NCI-H226 (cell line): ENCODE measurements around the gene CHD8.
"Not testable (repeated sequence)": the region's sequence is repeated elsewhere in the genome, so short reads cannot be mapped to it uniquely, and the experiment has no call there.

Experiments
- DNase-seq: peaks from one replicate; pipeline ENCODE4 v3.0.0-alpha.2; 2015

The CHD8 gene

DNA sequence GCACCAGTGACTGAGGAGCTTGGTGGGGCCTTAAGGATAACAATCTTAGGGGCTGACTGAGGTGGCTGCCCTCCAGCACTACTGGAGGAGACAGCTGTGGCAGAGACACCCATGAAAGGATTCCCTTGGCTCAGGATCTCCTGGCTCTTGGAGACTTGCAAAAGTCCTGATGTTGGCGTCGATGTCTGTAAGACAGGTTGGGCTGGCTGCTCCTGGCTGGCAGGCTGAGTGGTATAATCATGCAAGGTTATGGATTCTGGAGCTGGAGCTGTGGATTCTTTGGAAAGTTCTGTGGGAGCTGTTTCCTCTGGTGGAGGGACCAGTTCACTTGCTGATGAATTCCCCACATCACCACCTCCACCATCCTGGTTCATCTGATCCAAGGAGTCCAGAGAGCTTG is 24.8 kb downstream of the CHD8 start:
- no peak for DNase-seq

DNA sequence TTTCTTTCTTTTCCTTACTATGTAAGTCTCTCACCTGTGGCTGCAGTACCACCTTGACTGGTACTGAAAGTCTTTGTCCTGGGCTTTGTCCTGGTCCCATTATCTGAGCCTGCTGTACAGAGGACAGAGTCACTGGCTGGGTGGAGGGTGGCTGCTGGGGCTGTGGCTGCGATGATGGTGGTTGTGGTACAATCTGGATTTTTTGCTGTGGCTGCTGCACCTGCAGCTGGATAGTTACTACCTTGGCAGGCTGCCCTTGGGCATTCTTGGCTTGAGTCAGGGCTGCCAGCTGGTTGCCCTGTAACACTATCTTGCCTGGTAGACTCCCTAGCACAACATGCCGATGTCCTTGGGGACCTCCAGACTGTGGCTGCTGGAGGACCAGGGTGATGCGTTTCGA is 27.0 kb downstream of the CHD8 start:
- no peak for DNase-seq

GRCh38 chr14:21426692-21427091 is 29.2 kb downstream of the CHD8 start:
- DNase-seq = no peak

DNA sequence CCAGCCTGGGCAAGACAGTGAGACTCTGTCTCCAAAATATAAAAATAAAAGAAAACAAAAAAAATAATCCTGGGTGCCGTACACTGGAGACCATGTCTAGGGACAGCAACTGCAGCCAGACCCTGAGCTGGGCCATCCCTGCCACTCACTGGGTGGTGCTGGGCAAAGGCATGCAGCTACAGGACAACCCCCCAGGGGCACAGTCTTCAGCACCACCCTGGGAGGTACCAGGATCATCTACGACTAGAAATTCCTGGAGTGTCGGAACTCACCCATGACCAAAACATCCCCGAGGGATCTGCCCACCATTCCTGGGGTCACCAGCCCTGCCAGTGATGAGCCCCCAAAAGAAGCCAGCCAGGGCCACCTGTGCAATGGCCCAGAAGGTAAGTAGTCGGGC is 36.4 kb downstream of the CHD8 start:
- no peak for DNase-seq

DNA sequence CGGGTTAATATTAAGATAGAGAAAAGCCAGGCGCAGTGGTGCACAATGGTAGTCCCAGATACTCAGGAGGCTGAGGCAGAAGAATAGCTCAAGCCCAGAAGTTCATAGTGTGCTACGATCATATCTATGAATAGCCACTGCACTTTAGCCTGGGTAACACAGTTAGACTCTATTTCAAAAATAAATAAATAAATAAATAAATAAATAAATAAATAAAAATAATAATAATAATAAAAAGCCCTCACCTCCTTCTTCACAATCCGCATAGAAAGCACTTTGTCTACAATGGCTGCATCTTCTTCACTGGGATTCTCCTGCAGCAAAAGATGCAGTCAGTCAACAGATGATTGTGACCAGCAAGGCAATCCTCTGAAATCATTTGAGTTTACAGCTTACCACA is 40.6 kb downstream of the CHD8 start:
- DNase-seq = no peak

GRCh38 chr14:21414137-21414631 is 41.7 kb downstream of the CHD8 start:
- DNase-seq = no peak

DNA sequence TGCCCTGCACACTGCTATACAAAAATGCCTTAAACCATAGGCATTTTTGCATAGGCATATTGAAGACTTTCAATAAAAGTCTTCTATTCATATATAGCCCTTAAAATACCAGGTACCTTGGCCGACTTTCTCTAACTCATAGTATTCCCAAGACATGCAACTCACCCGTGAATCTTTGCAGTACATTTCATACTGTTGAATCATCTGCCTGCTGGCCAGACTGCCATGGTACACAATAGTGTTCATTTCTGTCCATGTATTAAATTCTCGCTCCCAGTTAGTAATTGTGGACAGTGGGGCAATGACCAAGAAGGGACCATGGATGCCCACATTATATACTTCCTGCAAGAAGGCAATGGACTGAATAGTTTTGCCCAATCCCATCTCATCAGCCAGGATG is 47.8 kb downstream of the CHD8 start:
- DNase-seq = peak; percentile 63

- no peak for DNase-seq
Measured at GRCh38 chr14:21406213-21406612, 49.7 kb downstream of the CHD8 start.

GRCh38 chr14:21405097-21405496 is 50.8 kb downstream of the CHD8 start:
- no peak for DNase-seq

DNA sequence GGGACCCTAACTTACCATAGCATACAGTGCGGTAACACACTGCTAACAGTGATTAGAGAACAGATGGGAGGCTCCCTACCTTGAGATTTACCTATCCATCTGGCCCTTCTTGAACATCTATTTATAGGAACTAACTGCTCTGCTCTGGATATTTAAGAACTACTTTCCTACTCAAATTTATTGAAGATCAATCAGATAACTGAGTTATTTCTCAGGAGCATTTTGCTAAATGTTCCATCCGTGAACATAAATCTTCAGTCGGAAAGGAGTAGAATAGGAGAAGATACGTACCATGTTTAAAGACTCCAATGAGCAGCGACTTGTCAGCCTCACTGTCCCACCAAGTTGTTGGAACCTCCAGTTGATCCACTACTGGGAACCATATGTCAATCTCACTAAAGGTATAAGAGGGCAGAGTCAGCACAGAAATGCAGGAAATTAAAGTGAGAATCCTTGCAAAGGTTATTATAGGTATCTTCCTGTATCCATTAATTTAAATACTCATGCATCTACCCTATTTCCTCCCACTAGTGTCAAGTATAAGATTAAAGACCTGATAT is 56.5 kb downstream of the CHD8 start:
- DNase-seq = no peak

DNA sequence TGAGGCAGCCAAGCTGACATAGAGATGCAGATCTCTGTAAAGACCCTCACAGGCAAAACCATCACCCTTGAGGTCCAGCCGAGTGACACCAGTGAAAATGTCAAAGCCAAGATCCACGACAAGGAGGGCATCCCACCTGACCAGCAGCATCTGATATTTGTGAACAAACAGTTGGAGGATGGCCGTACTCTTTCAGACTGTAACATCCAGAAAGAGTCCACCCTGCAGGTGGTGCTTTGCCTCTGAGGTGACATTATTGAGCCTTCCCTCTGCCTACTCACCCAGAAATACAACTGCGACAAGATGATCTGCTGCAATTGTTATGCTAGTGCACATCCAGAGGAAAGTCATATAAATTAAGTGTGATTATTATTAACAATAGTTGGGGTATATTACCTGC is 57.0 kb downstream of the CHD8 start:
- no peak for DNase-seq

- DNase-seq = no peak
Measured at GRCh38 chr14:21395450-21395849, 60.5 kb downstream of the CHD8 start.

- no peak for DNase-seq
Measured at GRCh38 chr14:21385188-21385904, 70.6 kb downstream of the CHD8 start.

DNA sequence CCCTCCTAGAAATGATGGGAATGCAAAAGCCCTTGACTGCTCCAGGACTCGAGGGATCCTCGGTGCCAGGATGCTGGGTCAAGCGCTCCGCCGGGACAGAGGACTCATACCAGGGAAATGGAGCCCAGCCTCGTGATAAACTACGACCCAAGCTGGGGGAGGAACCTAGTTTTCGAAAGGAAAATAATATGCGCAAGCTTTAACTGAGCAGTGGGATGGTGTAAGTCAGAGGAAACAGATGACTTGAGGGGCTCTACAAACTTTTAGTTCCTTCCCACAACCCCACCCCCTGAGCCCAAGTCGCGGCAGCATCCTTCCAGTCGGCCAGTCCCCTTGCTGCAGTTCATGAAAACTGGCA is 71.5 kb downstream of the CHD8 start:
- DNase-seq = no peak

- peak; percentile 95 for DNase-seq
Measured at GRCh38 chr14:21383848-21384493, 72.0 kb downstream of the CHD8 start, which contains the start of gene SUPT16H. SUPT16H (minus strand) TSS chr14:21384019; CDS start chr14:21383927, 92 bp downstream.

DNA sequence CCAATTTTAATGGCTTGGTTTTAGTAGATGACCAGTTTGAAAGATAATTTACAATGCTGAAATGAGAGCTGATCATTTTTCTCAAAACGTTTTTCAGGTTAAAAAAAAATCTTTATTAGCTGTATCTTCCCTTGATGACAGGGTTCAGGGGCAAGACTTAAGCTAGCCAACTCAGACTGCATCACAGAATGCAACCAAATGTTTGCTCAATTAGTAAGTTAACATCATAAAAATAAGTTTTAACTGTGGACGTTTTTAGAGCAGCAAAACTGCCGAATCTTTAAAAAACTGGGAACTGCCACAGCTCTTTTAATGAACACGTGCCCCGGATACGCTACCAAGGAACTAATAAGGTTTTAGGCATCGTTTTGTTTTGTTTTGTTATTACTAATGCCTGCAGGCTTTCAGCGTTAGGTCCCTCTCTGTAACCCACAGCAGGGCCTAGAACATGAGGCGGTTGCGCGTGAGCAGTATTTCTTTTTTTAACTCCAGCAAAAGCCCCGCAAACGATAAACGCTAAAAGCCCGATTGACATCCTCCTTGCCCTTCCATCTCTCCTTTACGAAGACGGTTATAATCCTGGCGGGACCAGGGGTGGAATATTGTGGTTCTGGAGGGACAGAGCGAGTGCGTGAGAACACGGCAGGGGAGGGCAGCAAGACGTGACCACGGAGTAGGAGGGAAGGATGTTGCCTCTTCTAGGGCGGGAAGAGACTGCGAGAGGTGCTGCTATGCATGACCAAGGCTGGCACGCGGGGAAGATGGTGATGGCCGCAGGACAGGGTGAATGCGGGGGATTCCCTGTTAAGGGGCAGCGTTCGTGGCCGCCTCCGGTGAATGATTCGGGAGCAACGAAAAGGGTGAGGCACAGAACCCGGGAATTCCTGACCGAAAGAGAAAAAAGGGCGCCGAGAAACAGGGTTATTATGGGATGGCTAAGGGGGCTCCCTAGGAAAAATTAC is 72.8 kb downstream of the CHD8 start:
- peak; percentile 22 for DNase-seq

DNA sequence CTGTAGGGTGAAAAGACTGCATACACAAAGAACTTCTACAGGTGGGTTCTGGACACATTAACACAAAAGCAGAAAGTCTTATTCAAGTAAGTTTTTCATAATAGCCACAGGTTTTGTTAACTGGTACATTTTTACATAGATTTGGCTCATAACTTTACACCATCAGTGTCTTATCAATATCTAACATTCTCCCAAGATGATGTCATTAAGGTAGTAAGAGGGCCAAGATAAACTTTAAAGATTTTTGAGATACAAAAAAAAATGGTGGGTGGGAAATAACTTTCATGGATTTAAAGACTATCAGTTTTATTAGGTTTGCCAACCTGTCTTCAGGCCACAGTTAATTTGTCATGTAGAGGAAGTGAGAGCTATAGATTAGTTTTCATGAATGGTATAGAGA is 73.8 kb downstream of the CHD8 start:
- DNase-seq = no peak

- DNase-seq = no peak
Measured at GRCh38 chr14:21379338-21379737, 76.6 kb downstream of the CHD8 start.

DNA sequence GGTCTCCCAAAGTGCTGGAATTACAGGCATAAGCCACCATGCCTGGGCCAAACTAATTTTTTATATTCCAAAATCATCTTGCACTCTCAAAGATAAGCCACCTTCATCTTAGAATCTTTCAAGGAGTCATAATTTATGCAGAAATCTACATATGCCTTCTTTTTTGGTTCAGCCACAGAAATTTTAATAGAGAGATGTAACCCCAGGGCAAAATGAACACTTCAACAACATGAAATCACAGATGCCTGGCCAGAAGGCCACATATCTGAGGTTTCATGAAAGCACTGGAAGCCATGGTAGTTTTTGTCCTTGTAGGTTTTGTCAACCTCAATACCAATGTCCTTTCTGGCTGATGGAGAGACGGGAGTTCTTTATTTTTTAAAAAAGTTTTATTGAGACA is 81.9 kb downstream of the CHD8 start:
- no peak for DNase-seq

DNA sequence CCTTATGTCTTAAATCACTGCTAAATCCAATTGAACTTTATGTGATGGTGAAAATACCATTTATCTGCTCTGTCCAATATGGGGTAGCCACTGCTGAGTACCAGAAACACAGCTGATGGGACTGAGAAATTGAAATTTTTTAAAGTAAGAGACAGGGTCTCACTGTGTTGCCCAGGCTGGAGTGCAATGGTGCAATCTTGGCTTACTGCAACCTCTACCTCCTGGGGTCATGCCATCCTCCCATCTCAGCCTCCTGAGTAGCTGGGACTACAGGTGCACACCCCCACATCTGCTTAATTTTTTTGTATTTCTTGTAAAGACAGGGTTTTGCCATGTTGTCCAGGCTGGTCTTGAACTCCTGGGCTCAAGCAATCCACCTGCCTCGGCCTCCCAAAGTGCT is 83.1 kb downstream of the CHD8 start:
- not testable (repeated sequence) for DNase-seq

GRCh38 chr14:21369949-21370679 is 85.8 kb downstream of the CHD8 start:
- DNase-seq = no peak

DNA sequence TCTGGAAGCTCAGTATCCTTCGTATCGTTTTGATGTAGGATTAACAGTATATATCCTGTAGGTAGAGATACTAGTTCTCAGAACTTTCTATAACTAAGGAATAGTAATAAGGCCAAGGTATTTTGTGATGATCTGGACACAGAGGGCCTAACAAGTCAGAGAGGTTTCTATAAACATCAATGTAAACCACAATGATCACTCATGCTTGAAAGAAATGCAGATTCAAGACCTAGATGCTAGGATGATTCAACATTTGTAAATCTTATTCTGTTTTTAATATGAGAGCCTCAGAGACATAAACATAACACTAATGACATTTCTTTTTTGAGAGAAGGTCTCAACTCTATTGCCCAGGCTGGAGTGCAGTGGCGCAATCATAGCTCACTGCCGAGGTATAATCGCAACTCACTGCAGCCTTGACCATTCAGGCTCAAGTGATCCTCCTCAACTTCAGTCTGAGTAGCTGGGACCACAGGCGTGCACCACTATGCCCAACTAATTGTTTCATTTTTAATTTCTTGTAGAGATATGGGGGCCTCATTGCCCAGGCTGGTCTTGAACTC is 88.3 kb downstream of the CHD8 start:
- DNase-seq = no peak
